HCT116 (cell line): Measurements from ENCODE around the gene GP1BB. TPM values are rescaled to one million over a fixed set of nuclear protein-coding genes. Genes with fewer than 3 reads are reported as not detected.

Source experiments
- ATAC-seq: fragments of 200-7000 bp; cut with Tn5 transposase; 2 replicates; pipeline ENCODE4 v1.9.1; 2020; ENCODE audit warnings: mild to moderate bottlenecking, moderate library complexity
- BruUV-seq: library from RNA; stranded (reverse); fragments of 400-500 nt; replicated peaks from 2 replicates; lab custom pipeline; 2021; lab: Mats Ljungman, UMichigan
- CTCF ChIA-PET: fragments of 300-600 bp; sonication (Branson Sonifier 250); formaldehyde crosslinking; loops from one replicate; lab custom pipeline; 2021; ENCODE audit warnings: antibody characterized with exemption; lab: Charles Lee
- POLR2A ChIA-PET: fragments of 300-600, 350-600 bp; sonication (Branson Sonifier 250); formaldehyde crosslinking; loops from one replicate; lab custom pipeline; 2021; ENCODE audit warnings: antibody characterized with exemption; lab: Charles Lee
- RAD21 ChIA-PET, 2 experiments: fragments of 300-600 bp; sonication (Branson Sonifier 250); formaldehyde crosslinking; loops; one replicate each; lab custom pipeline; 2023; ENCODE audit warnings: low total read pairs in 2 of 2; ENCODE audit not compliant: uncharacterized antibody in 2 of 2, unreplicated experiment in 2 of 2, low non-redundant PET in 1 of 2; lab: Charles Lee
- DNase-seq: peaks from one replicate; pipeline ENCODE4 v3.0.0-alpha.2; 2010; ENCODE audit warnings: low read depth, low spot score
- H2AFZ ChIP-seq: fragments of 200-600 bp; shearing (Covaris generic), sonication (generic); 2 replicates; pipeline ENCODE4 v1.6.1; 2017; ENCODE audit warnings: low read depth, mixed run types, mixed read lengths, antibody characterized with exemption, low read length; ENCODE audit not compliant: poor library complexity, severe bottlenecking
- H3K27ac ChIP-seq: 2 replicates; pipeline ENCODE4 v1.5.1; 2012; ENCODE audit warnings: low read depth, low read length
- H3K27me3 ChIP-seq: fragments of 200-600 bp; sonication (generic); 2 replicates; pipeline ENCODE4 v1.6.1; 2016; ENCODE audit warnings: mixed run types, low read length, mixed read lengths; ENCODE audit not compliant: insufficient read depth
- H3K36me3 ChIP-seq, 2 experiments: fragments of 200-500 bp in 1 of 2; fragments of 200-600 bp in 1 of 2; sonication (Bioruptor generic) in 1 of 2; sonication (generic) in 1 of 2; 2 replicates each; pipeline versions ENCODE4 v1.5.1 to v1.6.1; 2014 to 2016; ENCODE audit warnings: low read length in 2 of 2, inconsistent platforms in 1 of 2, mixed read lengths in 1 of 2, mixed run types in 1 of 2; ENCODE audit not compliant: insufficient read depth in 2 of 2, control insufficient read depth in 1 of 2
- H3K4me1 ChIP-seq, 2 experiments: fragments of 200-600 bp in 1 of 2; sonication (generic) in 1 of 2; 2 replicates each; pipeline versions ENCODE4 v1.5.1 to v1.6.1; 2012 to 2017; ENCODE audit warnings: low read length in 2 of 2, inconsistent platforms in 1 of 2, mild to moderate bottlenecking in 1 of 2, mixed read lengths in 1 of 2, mixed run types in 1 of 2, moderate library complexity in 1 of 2; ENCODE audit not compliant: insufficient read depth in 2 of 2, control insufficient read depth in 1 of 2
- H3K4me2 ChIP-seq: fragments of 200-600 bp; sonication (generic); 2 replicates; pipeline ENCODE4 v1.6.1; 2017; ENCODE audit warnings: mixed run types, low read length, mixed read lengths
- H3K4me3 ChIP-seq, 2 experiments: fragments of 200-600 bp in 1 of 2; sonication (generic) in 1 of 2; replicated peaks in 1 of 2; 2 replicates each; pipeline ENCODE4 v1.5.1; 2011 to 2016; ENCODE audit warnings: low read length in 2 of 2, control low read depth in 1 of 2, low read depth in 1 of 2, mild to moderate bottlenecking in 1 of 2, mixed read lengths in 1 of 2, mixed run types in 1 of 2
- H3K79me2 ChIP-seq: fragments of 200-600 bp; sonication (generic); 2 replicates; pipeline ENCODE4 v1.6.1; 2017; ENCODE audit warnings: mild to moderate bottlenecking, mixed run types, low read length, moderate library complexity, mixed read lengths; ENCODE audit not compliant: insufficient read depth
- H3K9ac ChIP-seq: fragments of 200-600 bp; sonication (generic); 2 replicates; pipeline ENCODE4 v1.6.1; 2016; ENCODE audit warnings: low read length, mixed read lengths
- H3K9me2 ChIP-seq: fragments of 200-600 bp; sonication (generic), shearing (Covaris generic); 2 replicates; pipeline ENCODE4 v1.6.1; 2017; ENCODE audit warnings: mixed run types, mild to moderate bottlenecking, moderate library complexity; ENCODE audit not compliant: insufficient read depth
- H3K9me3 ChIP-seq, 2 experiments: fragments of 200-500 bp in 1 of 2; fragments of 200-600 bp in 1 of 2; sonication (Bioruptor generic) in 1 of 2; sonication (generic) in 1 of 2; 2 replicates each; pipeline ENCODE4 v1.6.1; 2014 to 2017; ENCODE audit warnings: low read length in 2 of 2, mixed read lengths in 2 of 2, inconsistent platforms in 1 of 2, low read depth in 1 of 2, mild to moderate bottlenecking in 1 of 2, mixed run types in 1 of 2, moderate library complexity in 1 of 2; ENCODE audit not compliant: control insufficient read depth in 1 of 2, insufficient read depth in 1 of 2
- H4K20me1 ChIP-seq: fragments of 200-600 bp; sonication (generic), shearing (Covaris generic); 2 replicates; pipeline ENCODE4 v1.6.1; 2017; ENCODE audit warnings: mixed run types, mild to moderate bottlenecking, moderate library complexity; ENCODE audit not compliant: insufficient read depth
- CBX3 ChIP-seq: IDR thresholded peaks from 2 replicates; pipeline ENCODE4 v1.6.1; 2012; ENCODE audit warnings: low read depth
- CEBPB ChIP-seq: IDR thresholded peaks from 2 replicates; pipeline ENCODE4 v1.6.1; 2012; ENCODE audit warnings: low read depth
- ELF1 ChIP-seq: IDR thresholded peaks from 2 replicates; pipeline ENCODE4 v1.6.1; 2012; ENCODE audit warnings: low read depth, borderline replicate concordance
- EZH2 ChIP-seq: fragments of 200-600 bp; sonication (generic); IDR thresholded peaks from 2 replicates; pipeline ENCODE4 v1.6.1; 2017; ENCODE audit warnings: antibody characterized with exemption, mixed run types
- POLR2A ChIP-seq: IDR thresholded peaks from 2 replicates; pipeline ENCODE4 v1.7.0; 2011; ENCODE audit warnings: borderline replicate concordance; ENCODE audit not compliant: insufficient read depth, insufficient read length; ENCODE audit errors: extremely low read depth
- POLR2AphosphoS5 ChIP-seq: IDR thresholded peaks from 2 replicates; pipeline ENCODE4 v1.6.1; 2011; ENCODE audit warnings: mild to moderate bottlenecking, low read depth, low read length, moderate library complexity
- RAD21 ChIP-seq: IDR thresholded peaks from 2 replicates; pipeline ENCODE4 v1.6.1; 2012; ENCODE audit warnings: low read depth, mild to moderate bottlenecking
- SIN3A ChIP-seq: IDR thresholded peaks from 2 replicates; pipeline ENCODE4 v1.6.1; 2012; ENCODE audit warnings: low read depth
- SP1 ChIP-seq: IDR thresholded peaks from 2 replicates; pipeline ENCODE4 v1.6.1; 2012; ENCODE audit warnings: low read depth
- SRF ChIP-seq: IDR thresholded peaks from 2 replicates; pipeline ENCODE4 v1.6.1; 2012; ENCODE audit warnings: low read depth
- TCF7L2 ChIP-seq: IDR thresholded peaks from 2 replicates; pipeline ENCODE4 v1.7.0; 2011; ENCODE audit warnings: borderline replicate concordance, inconsistent platforms; ENCODE audit not compliant: insufficient read depth, insufficient read length; ENCODE audit errors: extremely low read depth
- ZFX ChIP-seq: fragments of 450-650 bp; IDR thresholded peaks from 2 replicates; pipeline ENCODE4 v1.6.1; 2017
- intact Hi-C: fragments of 100-400 bp; cut with micrococcal nuclease; formaldehyde crosslinking; loops from 2 replicates; pipeline ENCODE4 v1.10.0; 2022
- total RNA-seq: library from RNA; stranded (reverse); gene quantifications from one replicate; pipeline ENCODE4 v1.2.1, GENCODE V29; 2021; ENCODE audit not compliant: unreplicated experiment
- TF ChIP-seq, protein P1 (sequence below): IDR thresholded peaks from 2 replicates; pipeline ENCODE4 v1.6.1; 2012; ENCODE audit warnings: low read depth
- TF ChIP-seq, protein P2 (sequence below): IDR thresholded peaks from 2 replicates; pipeline ENCODE4 v1.6.1; 2011; ENCODE audit warnings: mild to moderate bottlenecking, low read length, moderate library complexity; ENCODE audit not compliant: insufficient replicate concordance; ENCODE audit errors: extremely low read depth
- TF ChIP-seq, protein P3 (sequence below): IDR thresholded peaks from 2 replicates; pipeline ENCODE4 v1.6.1; 2012
- TF ChIP-seq, protein P4 (sequence below): IDR thresholded peaks from 2 replicates; pipeline ENCODE4 v1.6.1; 2012
- TF ChIP-seq, protein P5 (sequence below), 3 experiments: fragments of 200-600 bp in 1 of 3; sonication (generic) in 1 of 3; IDR thresholded peaks in 2 of 3; conservative IDR thresholded peaks in 1 of 3; 2 replicates each; pipeline ENCODE4 v1.5.1; 2012 to 2017; ENCODE audit warnings: low read depth in 2 of 3, low read length in 2 of 3, antibody characterized with exemption in 1 of 3, borderline replicate concordance in 1 of 3, control low read depth in 1 of 3, mild to moderate bottlenecking in 1 of 3, mixed read lengths in 1 of 3, mixed run types in 1 of 3, moderate library complexity in 1 of 3; ENCODE audit not compliant: insufficient read depth in 1 of 3

GP1BB gene
- total RNA-seq, 1 experiment from 2014 or later = 4.8 TPM

DNA sequence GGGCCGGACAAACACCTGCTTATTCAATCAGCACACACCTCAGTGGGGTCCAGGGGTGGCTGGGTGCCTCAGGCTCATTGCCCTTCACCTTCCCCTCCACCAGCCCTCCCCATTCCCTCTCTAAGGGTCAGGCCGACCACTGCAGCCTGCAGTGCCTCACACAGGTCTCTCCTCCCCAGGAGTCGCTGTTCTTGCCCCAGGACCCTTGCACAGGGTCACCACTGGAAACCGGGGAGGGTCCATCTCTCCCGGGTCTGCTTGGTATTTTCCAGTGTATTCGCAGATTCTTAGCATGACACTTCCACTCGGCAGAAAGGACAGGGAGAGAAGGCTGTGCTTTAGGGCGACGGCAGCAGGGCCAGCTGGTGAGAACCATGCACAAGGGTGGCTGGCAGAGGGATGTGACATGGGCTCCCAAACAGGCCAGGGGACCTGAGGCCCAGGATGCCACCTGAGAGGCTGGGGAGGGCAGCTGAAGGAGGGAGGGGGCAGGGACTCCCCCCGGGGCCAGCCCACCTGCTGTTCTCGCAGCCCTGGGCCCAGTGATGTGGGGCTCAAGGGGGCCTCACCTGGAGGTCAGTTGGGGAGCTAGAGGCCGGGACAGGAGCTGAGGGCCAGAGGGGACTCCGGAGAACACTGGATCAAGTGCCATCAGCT is 21.1 kb downstream of the GP1BB start:
- ATAC-seq (no peak), DNase-seq (no peak)
- Histone ChIP-seq H4K20me1 (no peaks in the 10 kb centered on the region), H3K9me3 (no peaks in the 10 kb centered on the region), H3K9me2 (no peaks in the 10 kb centered on the region), H3K9ac (no peak overlapping the region), H2AFZ (no peak overlapping the region), H3K27ac (no peak overlapping the region), H3K4me1 (no peaks in the 10 kb centered on the region), H3K27me3 (no peaks in the 10 kb centered on the region), H3K4me2 (no peak overlapping the region), H3K36me3 (no peaks in the 10 kb centered on the region), H3K4me3 (no peak overlapping the region), H3K79me2 (no peaks in the 10 kb centered on the region)
- intact Hi-C loops = no loop called here
- no TSS peak for BruUV-seq
- TF ChIP-seq POLR2AphosphoS5 = no peak
- TF ChIP-seq, protein P1, sequence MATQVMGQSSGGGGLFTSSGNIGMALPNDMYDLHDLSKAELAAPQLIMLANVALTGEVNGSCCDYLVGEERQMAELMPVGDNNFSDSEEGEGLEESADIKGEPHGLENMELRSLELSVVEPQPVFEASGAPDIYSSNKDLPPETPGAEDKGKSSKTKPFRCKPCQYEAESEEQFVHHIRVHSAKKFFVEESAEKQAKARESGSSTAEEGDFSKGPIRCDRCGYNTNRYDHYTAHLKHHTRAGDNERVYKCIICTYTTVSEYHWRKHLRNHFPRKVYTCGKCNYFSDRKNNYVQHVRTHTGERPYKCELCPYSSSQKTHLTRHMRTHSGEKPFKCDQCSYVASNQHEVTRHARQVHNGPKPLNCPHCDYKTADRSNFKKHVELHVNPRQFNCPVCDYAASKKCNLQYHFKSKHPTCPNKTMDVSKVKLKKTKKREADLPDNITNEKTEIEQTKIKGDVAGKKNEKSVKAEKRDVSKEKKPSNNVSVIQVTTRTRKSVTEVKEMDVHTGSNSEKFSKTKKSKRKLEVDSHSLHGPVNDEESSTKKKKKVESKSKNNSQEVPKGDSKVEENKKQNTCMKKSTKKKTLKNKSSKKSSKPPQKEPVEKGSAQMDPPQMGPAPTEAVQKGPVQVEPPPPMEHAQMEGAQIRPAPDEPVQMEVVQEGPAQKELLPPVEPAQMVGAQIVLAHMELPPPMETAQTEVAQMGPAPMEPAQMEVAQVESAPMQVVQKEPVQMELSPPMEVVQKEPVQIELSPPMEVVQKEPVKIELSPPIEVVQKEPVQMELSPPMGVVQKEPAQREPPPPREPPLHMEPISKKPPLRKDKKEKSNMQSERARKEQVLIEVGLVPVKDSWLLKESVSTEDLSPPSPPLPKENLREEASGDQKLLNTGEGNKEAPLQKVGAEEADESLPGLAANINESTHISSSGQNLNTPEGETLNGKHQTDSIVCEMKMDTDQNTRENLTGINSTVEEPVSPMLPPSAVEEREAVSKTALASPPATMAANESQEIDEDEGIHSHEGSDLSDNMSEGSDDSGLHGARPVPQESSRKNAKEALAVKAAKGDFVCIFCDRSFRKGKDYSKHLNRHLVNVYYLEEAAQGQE = no peak
- TF ChIP-seq RAD21 = no peak
- TF ChIP-seq, protein P2, sequence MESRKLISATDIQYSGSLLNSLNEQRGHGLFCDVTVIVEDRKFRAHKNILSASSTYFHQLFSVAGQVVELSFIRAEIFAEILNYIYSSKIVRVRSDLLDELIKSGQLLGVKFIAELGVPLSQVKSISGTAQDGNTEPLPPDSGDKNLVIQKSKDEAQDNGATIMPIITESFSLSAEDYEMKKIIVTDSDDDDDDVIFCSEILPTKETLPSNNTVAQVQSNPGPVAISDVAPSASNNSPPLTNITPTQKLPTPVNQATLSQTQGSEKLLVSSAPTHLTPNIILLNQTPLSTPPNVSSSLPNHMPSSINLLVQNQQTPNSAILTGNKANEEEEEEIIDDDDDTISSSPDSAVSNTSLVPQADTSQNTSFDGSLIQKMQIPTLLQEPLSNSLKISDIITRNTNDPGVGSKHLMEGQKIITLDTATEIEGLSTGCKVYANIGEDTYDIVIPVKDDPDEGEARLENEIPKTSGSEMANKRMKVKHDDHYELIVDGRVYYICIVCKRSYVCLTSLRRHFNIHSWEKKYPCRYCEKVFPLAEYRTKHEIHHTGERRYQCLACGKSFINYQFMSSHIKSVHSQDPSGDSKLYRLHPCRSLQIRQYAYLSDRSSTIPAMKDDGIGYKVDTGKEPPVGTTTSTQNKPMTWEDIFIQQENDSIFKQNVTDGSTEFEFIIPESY = no peak
- TF ChIP-seq ELF1 = no peak
- TF ChIP-seq, protein P3, sequence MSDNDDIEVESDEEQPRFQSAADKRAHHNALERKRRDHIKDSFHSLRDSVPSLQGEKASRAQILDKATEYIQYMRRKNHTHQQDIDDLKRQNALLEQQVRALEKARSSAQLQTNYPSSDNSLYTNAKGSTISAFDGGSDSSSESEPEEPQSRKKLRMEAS = no peak
- no peak for TF ChIP-seq SP1
- no peak for TF ChIP-seq SRF
- no peak for TF ChIP-seq SIN3A
- TF ChIP-seq, protein P4, sequence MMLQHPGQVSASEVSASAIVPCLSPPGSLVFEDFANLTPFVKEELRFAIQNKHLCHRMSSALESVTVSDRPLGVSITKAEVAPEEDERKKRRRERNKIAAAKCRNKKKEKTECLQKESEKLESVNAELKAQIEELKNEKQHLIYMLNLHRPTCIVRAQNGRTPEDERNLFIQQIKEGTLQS = no peak
- no peak for TF ChIP-seq CBX3
- no peak for TF ChIP-seq ZFX
- no peak for TF ChIP-seq CEBPB
- no peak for TF ChIP-seq TCF7L2
- no peak for TF ChIP-seq EZH2
- no peak for TF ChIP-seq POLR2A
- TF ChIP-seq, protein P5, sequence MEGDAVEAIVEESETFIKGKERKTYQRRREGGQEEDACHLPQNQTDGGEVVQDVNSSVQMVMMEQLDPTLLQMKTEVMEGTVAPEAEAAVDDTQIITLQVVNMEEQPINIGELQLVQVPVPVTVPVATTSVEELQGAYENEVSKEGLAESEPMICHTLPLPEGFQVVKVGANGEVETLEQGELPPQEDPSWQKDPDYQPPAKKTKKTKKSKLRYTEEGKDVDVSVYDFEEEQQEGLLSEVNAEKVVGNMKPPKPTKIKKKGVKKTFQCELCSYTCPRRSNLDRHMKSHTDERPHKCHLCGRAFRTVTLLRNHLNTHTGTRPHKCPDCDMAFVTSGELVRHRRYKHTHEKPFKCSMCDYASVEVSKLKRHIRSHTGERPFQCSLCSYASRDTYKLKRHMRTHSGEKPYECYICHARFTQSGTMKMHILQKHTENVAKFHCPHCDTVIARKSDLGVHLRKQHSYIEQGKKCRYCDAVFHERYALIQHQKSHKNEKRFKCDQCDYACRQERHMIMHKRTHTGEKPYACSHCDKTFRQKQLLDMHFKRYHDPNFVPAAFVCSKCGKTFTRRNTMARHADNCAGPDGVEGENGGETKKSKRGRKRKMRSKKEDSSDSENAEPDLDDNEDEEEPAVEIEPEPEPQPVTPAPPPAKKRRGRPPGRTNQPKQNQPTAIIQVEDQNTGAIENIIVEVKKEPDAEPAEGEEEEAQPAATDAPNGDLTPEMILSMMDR (IDR thresholded peaks at IDR 0.05 in 2 of 3, conservative IDR thresholded peaks at IDR 0.05 in 1 of 3; ENCODE audit: borderline replicate concordance in 1 of 3, insufficient read depth in 1 of 3, low read depth in 2 of 3, low read length in 2 of 3) = no peak
- ChIA-PET RAD21 (no interaction called here), CTCF (no interaction called here), POLR2A (no interaction called here)
